ENCODE data around the gene DNAH9. TPM values are rescaled to one million over a fixed set of nuclear protein-coding genes. Genes with fewer than 3 reads are reported as not detected.

The DNAH9 gene
- total and polyA plus RNA-seq, 2 of the 8 experiments (the other 6 are each of a cell fraction or from before 2014, with no cell fraction given), result 0.21 to 0.86 TPM

DNA sequence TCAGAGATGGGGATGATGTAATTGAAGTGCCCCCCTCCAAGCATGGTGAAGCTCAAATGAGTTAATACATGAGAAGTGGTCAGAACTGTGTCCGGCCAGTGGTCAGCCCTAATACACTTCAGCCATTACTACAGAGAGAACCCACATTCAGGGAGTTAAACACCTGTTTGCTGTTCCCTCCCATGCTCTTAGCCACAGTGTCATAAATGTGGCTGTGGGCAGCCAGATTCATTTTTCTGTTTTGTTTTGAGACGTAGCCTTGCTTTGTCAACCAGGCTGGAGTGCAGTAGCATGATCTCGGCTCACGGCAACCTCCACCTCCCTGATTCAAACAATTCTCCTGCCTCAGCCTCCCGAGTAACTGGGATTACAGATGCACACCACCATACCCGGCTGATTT, 139.9 kb downstream of the DNAH9 start:
- WGBS, 2 experiments (ENCODE audit: extremely low coverage in 1 of 2, insufficient coverage in 1 of 2, insufficient read length in 1 of 2, insufficient replicate concordance in 2 of 2, low coverage in 1 of 2, low lambda C conversion rate in 2 of 2, missing lambda C conversion rate in 1 of 2), result 88% methylated on average over 6 of the region's 6 CpGs; no CpG with 5 or more reads in 1 of the 2 experiments
- POLR2A ChIA-PET (ENCODE audit: partially characterized antibody), result no interaction called here
- TF ChIP-seq BCL11A (IDR thresholded peaks at IDR 0.05; ENCODE audit: low read depth in 2 of 2, low read length in 2 of 2), result no peak
- TF ChIP-seq CTBP2 (IDR thresholded peaks at IDR 0.05; ENCODE audit: borderline replicate concordance, insufficient read depth, insufficient read length, low read length), result no peak
- TF ChIP-seq CEBPB (IDR thresholded peaks at IDR 0.05; ENCODE audit: low read depth, low read length), result no peak
- no peak for TF ChIP-seq TBP (IDR thresholded peaks at IDR 0.05; ENCODE audit: low read depth, low read length)
- TF ChIP-seq CBX8 (IDR thresholded peaks at IDR 0.05; ENCODE audit: borderline replicate concordance, low read depth, low read length), result no peak
- no peak for TF ChIP-seq SIN3A (conservative IDR thresholded peaks at IDR 0.05 in 1 of 2, IDR thresholded peaks at IDR 0.05 in 1 of 2; ENCODE audit: low read depth in 1 of 2, low read length in 2 of 2)
- no peak for TF ChIP-seq CHD1 (IDR thresholded peaks at IDR 0.05; ENCODE audit: low read depth, low read length)
- no peak for TF ChIP-seq BRCA1 (IDR thresholded peaks at IDR 0.05; ENCODE audit: low read depth, low read length)
- TF ChIP-seq RFX5 (IDR thresholded peaks at IDR 0.05; ENCODE audit: borderline replicate concordance, low read depth, low read length), result no peak
- no peak for TF ChIP-seq YY1 (IDR thresholded peaks at IDR 0.05; ENCODE audit: low read depth, low read length)
- no peak for TF ChIP-seq MAFK (IDR thresholded peaks at IDR 0.05; ENCODE audit: low read depth, low read length)
- no peak for TF ChIP-seq GABPA (IDR thresholded peaks at IDR 0.05; ENCODE audit: borderline replicate concordance, insufficient read depth, low read length)
- TF ChIP-seq RXRA (IDR thresholded peaks at IDR 0.05; ENCODE audit: insufficient read depth, low read depth, low read length), result no peak
- TF ChIP-seq RAD21 (IDR thresholded peaks at IDR 0.05 in 1 of 2, conservative IDR thresholded peaks at IDR 0.05 in 1 of 2; ENCODE audit: low read depth in 2 of 2, low read length in 2 of 2), result no peak
- TF ChIP-seq SUZ12 (IDR thresholded peaks at IDR 0.05; ENCODE audit: low read length), result no peak

More for the DNA sequence above, 139.9 kb downstream of the DNAH9 start:
- H2BK120ac ChIP-seq (replicated peaks; ENCODE audit: low read depth, low read length), result no peak overlapping the region
- H2BK20ac ChIP-seq (ENCODE audit: low read length), result no peak overlapping the region
- no peak overlapping the region for H2BK5ac ChIP-seq (ENCODE audit: low read depth, low read length)
- no peaks in the 10 kb centered on the region for H3K79me2 ChIP-seq (ENCODE audit: control insufficient read depth in 1 of 2, insufficient read depth in 2 of 2, low read length in 2 of 2)
- CTCF ChIA-PET (ENCODE audit: partially characterized antibody), result no interaction called here
- no peak overlapping the region for H3K4me2 ChIP-seq (ENCODE audit: insufficient read depth in 1 of 2, low read depth in 2 of 2, low read length in 2 of 2)
- H2AK5ac ChIP-seq (ENCODE audit: low read depth, low read length), result no peak overlapping the region
- no peak overlapping the region for H4K8ac ChIP-seq (ENCODE audit: extremely low read depth, insufficient read depth, low read length)
- no peak overlapping the region for H3K18ac ChIP-seq (ENCODE audit: extremely low read depth, low read length)
- H4K20me1 ChIP-seq (replicated peaks in 1 of 2; ENCODE audit: control insufficient read depth in 1 of 2, insufficient read depth in 2 of 2, low read length in 2 of 2), result no peaks in the 10 kb centered on the region
- no peak overlapping the region for H3K27ac ChIP-seq (ENCODE audit: low read depth, low read length)
- H3K23me2 ChIP-seq (ENCODE audit: low read depth, low read length), result no peaks in the 10 kb centered on the region
- H3K14ac ChIP-seq (ENCODE audit: insufficient read length), result no peak overlapping the region
- H3K79me1 ChIP-seq (ENCODE audit: low read depth, low read length), result no peaks in the 10 kb centered on the region
- H3K9ac ChIP-seq (replicated peaks in 1 of 4; ENCODE audit: extremely low read depth in 1 of 4, low read depth in 3 of 4, low read length in 3 of 4), result no peak overlapping the region
- H3K27me3 ChIP-seq (replicated peaks in 1 of 4; ENCODE audit: control insufficient read depth in 3 of 4, extremely low read depth in 1 of 4, insufficient read depth in 3 of 4, low read length in 3 of 4), result no peaks in the 10 kb centered on the region
- H3K4ac ChIP-seq (replicated peaks; ENCODE audit: insufficient read length, low read depth, low read length), result no peak overlapping the region
- no peak overlapping the region for H2BK12ac ChIP-seq (ENCODE audit: low read depth, low read length)
- H3K4me3 ChIP-seq (ENCODE audit: extremely low read depth in 1 of 4, insufficient read depth in 2 of 4, low read depth in 3 of 4, low read length in 4 of 4), result no peak overlapping the region
- no peak overlapping the region for H3K56ac ChIP-seq (replicated peaks; ENCODE audit: insufficient read length, low read depth, low read length)
- no peak overlapping the region for H4K91ac ChIP-seq (replicated peaks; ENCODE audit: insufficient read length, low read length)
- DNase-seq (ENCODE audit: low read depth in 1 of 2, low spot score in 2 of 2), result no peak
- H2AFZ ChIP-seq (ENCODE audit: low read length), result no peak overlapping the region
- H3K23ac ChIP-seq (ENCODE audit: insufficient read length), result no peak overlapping the region
- no peaks in the 10 kb centered on the region for H3K4me1 ChIP-seq (replicated peaks in 1 of 4; ENCODE audit: control insufficient read depth in 3 of 4, insufficient read depth in 4 of 4, low read length in 3 of 4)
- H2BK15ac ChIP-seq (ENCODE audit: low read length), result no peak overlapping the region
- H3K9me3 ChIP-seq (ENCODE audit: insufficient read depth in 2 of 2, low read depth in 1 of 2, low read length in 1 of 2), result no peaks in the 10 kb centered on the region
- FAIRE-seq, result no peak
- H4K5ac ChIP-seq (ENCODE audit: insufficient read length, low read depth, low read length), result no peak overlapping the region
- no peaks in the 10 kb centered on the region for H3K36me3 ChIP-seq (ENCODE audit: control insufficient read depth in 2 of 4, insufficient read depth in 4 of 4, low read length in 3 of 4)

Data from H1 (cell line).